Thoracic aorta (tissue), 2 donors: ENCODE data around the gene TGM2. TPM values are rescaled to one million over a fixed set of nuclear protein-coding genes. Genes with fewer than 3 reads are reported as not detected.

Source experiments
- ATAC-seq: fragments of 150-250 bp; one replicate; pipeline ENCODE4 v1.8.0; 2017; ENCODE audit warnings: low read depth; ENCODE audit not compliant: insufficient number of reproducible peaks, low FRiP score
- DNase-seq: peaks from one replicate; pipeline ENCODE4 v3.0.0-alpha.2; 2020; ENCODE audit warnings: low spot score
- H3K27ac ChIP-seq, 2 donors: fragments of 200-600 bp; sonication (generic); 1 replicate in 1 of 2; 2 replicates in 1 of 2; pipeline ENCODE4 v1.5.1; 2016; ENCODE audit warnings: mild to moderate bottlenecking in 2 of 2, moderate library complexity in 2 of 2
- H3K27me3 ChIP-seq: fragments of 200-600 bp; sonication (generic); replicated peaks from 2 replicates; pipeline ENCODE4 v1.6.0; 2016; ENCODE audit warnings: mild to moderate bottlenecking; ENCODE audit not compliant: insufficient read depth
- H3K36me3 ChIP-seq: fragments of 200-600 bp; sonication (generic); one replicate; pipeline ENCODE4 v1.5.1; 2016
- H3K4me1 ChIP-seq, 2 donors: fragments of 200-600 bp; sonication (generic); 1 replicate in 1 of 2; 2 replicates in 1 of 2; pipeline versions ENCODE4 v1.5.1 to v1.6.0; 2016; ENCODE audit warnings: low read depth in 2 of 2, mild to moderate bottlenecking in 1 of 2; ENCODE audit not compliant: control insufficient read depth in 1 of 2
- H3K4me3 ChIP-seq: fragments of 200-600 bp; sonication (generic); 2 replicates; pipeline ENCODE4 v1.5.1; 2016; ENCODE audit warnings: mild to moderate bottlenecking
- H3K9me3 ChIP-seq: fragments of 200-600 bp; sonication (generic); 2 replicates; pipeline ENCODE4 v1.5.1; 2016
- total RNA-seq, 2 donors: library from RNA; depleted of rRNA; stranded (reverse); fragments of >200 nt; gene quantifications; one replicate each; pipeline versions ENCODE4 v1.1.0 to v1.2.3, GENCODE V29; 2016
- TF ChIP-seq, protein P1 (sequence below): fragments of 200-600 bp; sonication (generic); IDR thresholded peaks from one replicate; pipeline ENCODE4 v1.5.1; 2019; ENCODE audit warnings: antibody characterized with exemption

TGM2 gene
- total RNA-seq, 2 donors from 2014 or later: 371 to 755 TPM

DNA sequence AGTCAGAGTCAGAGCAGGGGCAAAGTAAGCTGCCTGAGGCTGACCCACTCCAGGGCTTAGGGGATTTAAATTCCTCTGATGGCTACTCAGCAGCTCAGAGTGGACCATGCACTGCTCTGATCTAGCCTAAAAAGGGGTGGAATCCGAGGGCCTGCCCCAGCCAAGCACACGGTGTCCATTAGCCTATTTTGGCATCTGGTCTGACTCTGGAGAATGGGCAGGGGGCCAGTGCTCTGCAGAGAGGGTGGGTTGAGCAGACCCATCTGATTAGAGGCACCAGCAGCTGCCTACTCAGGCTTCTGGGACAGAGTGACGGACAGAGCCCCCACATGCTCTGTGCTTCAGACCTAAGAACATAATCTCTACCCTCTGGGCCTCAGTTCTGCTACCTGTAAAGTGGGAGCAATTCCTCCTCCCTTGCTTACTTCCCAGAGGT lies 25.9 kb upstream of the TGM2 start:
- Histone ChIP-seq H3K9me3 (no peaks in the 10 kb centered on the region), H3K4me1 (peaks cover 15 to 42% of the 10 kb centered on the region in 2 donors), H3K4me3 (no peak overlapping the region), H3K27me3 (no peaks in the 10 kb centered on the region), H3K27ac (peak overlapping the region; percentile 72 to 79), H3K36me3 (no peaks in the 10 kb centered on the region)
- DNase-seq (no peak), ATAC-seq (peak; percentile 74)
- TF ChIP-seq, protein P1, sequence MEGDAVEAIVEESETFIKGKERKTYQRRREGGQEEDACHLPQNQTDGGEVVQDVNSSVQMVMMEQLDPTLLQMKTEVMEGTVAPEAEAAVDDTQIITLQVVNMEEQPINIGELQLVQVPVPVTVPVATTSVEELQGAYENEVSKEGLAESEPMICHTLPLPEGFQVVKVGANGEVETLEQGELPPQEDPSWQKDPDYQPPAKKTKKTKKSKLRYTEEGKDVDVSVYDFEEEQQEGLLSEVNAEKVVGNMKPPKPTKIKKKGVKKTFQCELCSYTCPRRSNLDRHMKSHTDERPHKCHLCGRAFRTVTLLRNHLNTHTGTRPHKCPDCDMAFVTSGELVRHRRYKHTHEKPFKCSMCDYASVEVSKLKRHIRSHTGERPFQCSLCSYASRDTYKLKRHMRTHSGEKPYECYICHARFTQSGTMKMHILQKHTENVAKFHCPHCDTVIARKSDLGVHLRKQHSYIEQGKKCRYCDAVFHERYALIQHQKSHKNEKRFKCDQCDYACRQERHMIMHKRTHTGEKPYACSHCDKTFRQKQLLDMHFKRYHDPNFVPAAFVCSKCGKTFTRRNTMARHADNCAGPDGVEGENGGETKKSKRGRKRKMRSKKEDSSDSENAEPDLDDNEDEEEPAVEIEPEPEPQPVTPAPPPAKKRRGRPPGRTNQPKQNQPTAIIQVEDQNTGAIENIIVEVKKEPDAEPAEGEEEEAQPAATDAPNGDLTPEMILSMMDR: no peak

DNA sequence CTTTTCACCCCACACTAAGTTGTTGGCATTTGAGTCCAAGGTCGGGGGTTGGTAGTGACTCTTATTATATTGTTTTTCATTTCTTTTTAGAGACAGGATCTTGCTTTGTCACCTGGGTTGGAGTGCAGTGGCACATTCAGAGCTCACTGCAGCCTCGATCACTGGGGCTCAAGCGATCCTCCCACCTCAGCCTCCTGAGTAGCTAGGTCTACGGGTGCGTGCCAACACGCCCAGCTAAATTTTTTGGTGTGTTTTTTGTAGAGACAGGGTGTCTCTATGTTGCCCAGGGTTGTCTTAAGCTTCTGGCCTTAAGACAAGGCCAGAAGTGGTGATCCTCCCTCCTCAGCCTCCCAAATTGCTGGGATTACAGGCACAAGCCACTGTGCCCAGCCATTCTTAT lies 25.1 kb upstream of the TGM2 start:
- DNase-seq: no peak
- Histone ChIP-seq H3K9me3 (no peaks in the 10 kb centered on the region), H3K4me3 (no peak overlapping the region), H3K27ac (peak overlapping the region; percentile 72 to 79), H3K27me3 (no peaks in the 10 kb centered on the region), H3K36me3 (no peaks in the 10 kb centered on the region), H3K4me1 (peaks cover 15 to 37% of the 10 kb centered on the region in 2 donors)
- ATAC-seq: no peak
- TF ChIP-seq, protein P1: no peak

DNA sequence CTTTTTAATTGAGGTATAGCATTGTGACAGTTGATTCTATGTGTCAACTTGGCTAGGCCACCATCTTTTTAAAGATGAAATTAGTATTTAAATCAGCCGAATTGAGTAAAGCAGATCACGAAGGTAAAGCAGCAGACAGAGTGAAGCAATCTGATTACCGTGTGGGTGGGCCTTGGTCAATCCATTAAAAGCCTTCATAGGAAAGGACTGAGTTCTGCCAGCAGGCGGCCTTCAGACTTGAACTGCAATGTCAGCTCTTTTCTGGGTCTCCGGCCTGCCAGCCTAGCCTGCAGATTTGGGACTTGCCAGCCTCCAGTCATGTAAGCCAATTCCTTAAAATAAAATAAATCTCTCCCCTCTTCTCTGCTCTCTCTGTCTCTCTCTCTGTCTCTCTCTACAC lies 22.4 kb upstream of the TGM2 start:
- TF ChIP-seq, protein P1: peak; percentile 49
- DNase-seq (no peak), ATAC-seq (no peak)
- no peaks in the 10 kb centered on the region for H3K36me3 ChIP-seq
- H3K27ac ChIP-seq: no peak overlapping the region
- H3K9me3 ChIP-seq: no peaks in the 10 kb centered on the region
- H3K4me3 ChIP-seq: no peak overlapping the region
- H3K4me1 ChIP-seq: peaks cover 15 to 37% of the 10 kb centered on the region in 2 donors
- no peaks in the 10 kb centered on the region for H3K27me3 ChIP-seq

DNA sequence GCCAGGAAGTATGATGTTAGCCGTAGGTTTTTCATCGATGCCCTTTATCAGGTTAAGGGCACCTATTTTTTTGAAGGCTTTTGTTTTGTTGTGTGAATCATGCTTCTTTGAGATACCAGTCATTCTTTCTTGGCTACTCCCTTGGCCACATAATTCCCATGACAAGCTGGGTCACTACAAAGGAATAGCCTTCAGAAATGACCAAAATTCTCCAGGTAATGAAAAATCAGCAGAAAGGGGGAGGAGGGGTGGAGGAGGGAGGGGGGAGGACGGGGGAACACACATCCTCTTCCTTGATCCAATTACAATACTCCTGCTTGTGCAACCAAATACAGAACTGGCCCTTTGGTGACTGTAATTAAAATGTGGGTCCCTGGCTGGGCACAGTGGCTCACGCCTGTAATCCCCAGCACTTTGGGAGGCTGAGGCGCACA lies 21.7 kb upstream of the TGM2 start:
- Histone ChIP-seq H3K4me3 (no peak overlapping the region), H3K9me3 (no peaks in the 10 kb centered on the region), H3K36me3 (no peaks in the 10 kb centered on the region), H3K4me1 (peaks cover 15 to 32% of the 10 kb centered on the region in 2 donors), H3K27ac (no peak overlapping the region), H3K27me3 (no peaks in the 10 kb centered on the region)
- TF ChIP-seq, protein P1: no peak
- no peak for ATAC-seq
- DNase-seq: no peak

DNA sequence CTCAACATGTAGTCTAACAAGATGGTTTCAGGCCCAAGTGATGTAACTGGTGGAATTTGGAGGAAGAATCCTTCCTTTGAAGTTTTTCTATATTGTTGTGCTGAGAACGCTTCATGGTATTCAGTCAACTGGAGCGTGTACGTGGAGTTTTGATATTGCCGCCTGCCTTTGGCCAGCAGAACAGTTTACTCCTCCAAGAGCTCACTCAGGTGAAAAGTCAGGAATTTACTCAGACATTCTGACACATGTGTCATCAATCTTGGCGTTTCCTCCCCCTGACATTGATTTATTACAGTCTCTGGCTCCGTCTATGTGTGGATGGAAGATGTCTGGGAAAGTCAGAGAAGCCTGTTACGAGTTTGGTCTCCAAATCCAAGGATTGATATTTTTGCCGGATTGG lies 19.0 kb upstream of the TGM2 start:
- Histone ChIP-seq H3K4me3 (no peak overlapping the region), H3K27me3 (no peaks in the 10 kb centered on the region), H3K27ac (no peak overlapping the region), H3K9me3 (no peaks in the 10 kb centered on the region), H3K36me3 (no peaks in the 10 kb centered on the region), H3K4me1 (peaks cover 5 to 12% of the 10 kb centered on the region in 2 donors)
- no peak for ATAC-seq
- TF ChIP-seq, protein P1: no peak
- no peak for DNase-seq
